GM21786 (cell line): ENCODE results near the gene ZNF578.
"Not testable (repeated sequence)": the region's sequence is repeated elsewhere in the genome, so short reads cannot be mapped to it uniquely, and the experiment has no call there.

ENCODE experiments used
- ATAC-seq: cut with Tn5 transposase; IDR thresholded peaks from one replicate; pipeline ENCODE4 v1.9.1; 2021; ENCODE audit not compliant: unreplicated experiment

ZNF578 gene

GRCh38 chr19:52507266-52507665 lies 53.9 kb downstream of the ZNF578 start:
- no peak for ATAC-seq

DNA sequence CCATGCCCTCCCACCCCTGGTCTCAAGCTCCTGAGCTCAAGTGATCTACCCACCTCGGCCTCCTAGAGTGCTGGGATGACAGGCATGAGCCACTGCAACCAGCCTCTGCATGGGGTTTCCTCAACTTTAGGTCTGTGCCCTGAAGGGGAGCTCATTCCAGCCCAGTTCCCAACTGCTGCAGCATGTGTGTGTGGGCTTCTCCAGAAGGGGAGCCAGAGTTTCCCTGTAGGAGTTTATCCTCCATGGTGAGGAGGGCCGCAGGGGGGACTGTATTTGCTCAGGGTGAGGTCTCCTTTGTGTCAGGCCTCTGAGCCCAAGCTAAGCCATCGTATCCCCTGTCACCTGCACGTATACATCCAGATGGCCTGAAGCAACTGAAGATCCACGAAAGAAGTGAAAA lies 62.8 kb downstream of the ZNF578 start:
- no peak for ATAC-seq

DNA sequence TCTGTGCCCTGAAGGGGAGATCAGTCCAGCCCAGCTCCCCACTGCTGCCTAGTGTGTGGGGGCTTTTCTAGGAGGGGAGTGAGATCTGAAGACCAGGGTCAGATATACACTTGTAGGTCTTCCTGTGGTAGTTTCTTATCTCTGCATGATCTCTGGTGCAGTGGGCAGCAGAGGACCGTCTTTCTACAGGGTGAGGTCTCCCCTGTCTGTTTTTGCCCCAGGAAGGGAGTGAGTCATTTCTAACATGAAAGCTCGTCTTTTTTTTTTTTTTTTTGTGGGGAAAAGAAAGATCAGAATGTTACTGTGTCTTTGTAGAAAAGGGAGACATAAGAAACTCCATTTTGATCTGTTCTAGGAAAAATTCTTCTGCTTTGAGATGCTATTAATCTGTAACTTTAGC lies 65.3 kb downstream of the ZNF578 start:
- no peak for ATAC-seq

- not testable (repeated sequence) for ATAC-seq
Observed at GRCh38 chr19:52519175-52519574, 65.8 kb downstream of the ZNF578 start.

DNA sequence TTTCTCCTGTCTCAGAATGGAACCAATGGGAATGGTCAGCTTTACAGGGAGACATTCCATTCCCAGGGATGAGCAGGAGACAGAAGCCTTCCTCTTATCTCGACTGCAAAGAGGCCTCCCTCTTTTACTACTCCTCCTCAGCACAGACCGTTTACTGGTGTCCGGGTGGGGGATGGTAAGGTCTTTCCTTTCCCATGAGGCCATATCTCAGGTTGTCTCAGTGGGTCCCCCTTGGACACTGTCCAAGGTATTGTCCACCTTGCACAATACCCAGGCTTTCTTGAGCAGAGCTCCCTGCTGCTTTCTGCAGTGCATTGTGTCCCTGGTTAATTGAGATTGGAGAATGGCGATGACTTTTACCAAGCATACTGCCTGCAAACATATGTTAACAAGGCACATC lies 66.7 kb downstream of the ZNF578 start:
- no peak for ATAC-seq

GRCh38 chr19:52522551-52522950 lies 69.2 kb downstream of the ZNF578 start:
- no peak for ATAC-seq

DNA sequence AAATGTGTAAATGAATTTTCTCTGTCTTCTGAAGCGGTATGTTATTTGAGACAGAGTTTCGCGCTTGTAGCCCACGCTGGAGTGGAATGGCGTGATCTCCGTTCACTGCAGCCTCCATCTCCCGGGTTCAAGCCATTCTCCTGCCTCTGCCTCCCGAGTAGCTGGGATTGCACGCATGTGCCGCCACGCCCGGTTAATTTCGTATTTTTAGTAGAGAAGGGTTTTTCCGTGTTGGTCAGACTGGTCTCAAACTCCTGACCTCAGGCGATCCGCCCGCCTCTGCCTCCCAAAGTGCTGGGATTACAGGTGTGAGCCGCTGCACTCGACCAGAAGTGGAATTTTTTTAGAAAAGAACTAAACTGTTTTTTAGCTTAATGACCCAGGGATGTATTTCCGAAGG lies 70.7 kb downstream of the ZNF578 start:
- no peak for ATAC-seq

DNA sequence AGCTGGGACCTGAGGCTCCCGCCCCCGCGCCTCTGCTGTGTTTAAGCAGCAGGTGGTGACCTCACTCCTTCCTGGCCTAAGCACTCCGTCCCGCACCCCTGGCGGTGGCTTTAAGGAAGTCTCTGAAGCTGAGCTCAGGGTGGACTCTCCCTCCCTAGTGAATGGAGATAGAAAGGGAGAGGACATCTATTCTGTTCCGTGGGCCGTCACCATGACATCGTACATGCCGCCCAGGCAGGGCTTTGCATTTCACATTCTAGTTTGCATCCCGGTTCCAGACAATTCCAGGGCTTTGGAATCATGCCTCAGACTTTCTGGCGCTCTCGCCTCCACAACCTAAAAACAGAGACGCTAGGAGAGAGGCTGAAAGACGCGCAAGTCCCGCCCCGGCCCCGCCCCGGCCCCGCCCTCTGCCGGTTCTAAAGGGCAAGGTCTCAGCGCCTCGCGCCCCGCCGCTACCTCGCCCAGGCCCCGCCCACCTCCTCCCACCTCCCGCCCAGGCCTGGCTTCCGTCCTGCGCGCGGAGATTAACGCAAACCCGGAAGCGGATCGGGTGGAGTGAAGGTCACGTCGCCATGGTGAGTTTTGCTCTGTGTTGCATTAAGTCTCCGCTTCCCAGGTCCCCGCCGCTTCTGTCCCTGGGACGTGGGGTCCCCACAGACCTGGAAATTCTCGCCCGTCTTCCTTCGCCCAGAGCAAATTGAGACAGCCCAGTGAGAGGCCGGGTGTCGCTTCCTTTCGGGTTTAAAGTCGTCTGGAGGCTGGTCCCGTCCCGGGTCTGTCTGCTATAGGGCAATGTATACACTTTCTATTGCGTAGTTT lies 74.0 kb downstream of the ZNF578 start, which contains the start of gene ZNF808:
Gene ZNF808 (plus strand): TSS at position 535 of the 822 bp plus-strand sequence. CDS start 15,617 bp downstream, outside the sequence.
- peak; percentile 83 for ATAC-seq

DNA sequence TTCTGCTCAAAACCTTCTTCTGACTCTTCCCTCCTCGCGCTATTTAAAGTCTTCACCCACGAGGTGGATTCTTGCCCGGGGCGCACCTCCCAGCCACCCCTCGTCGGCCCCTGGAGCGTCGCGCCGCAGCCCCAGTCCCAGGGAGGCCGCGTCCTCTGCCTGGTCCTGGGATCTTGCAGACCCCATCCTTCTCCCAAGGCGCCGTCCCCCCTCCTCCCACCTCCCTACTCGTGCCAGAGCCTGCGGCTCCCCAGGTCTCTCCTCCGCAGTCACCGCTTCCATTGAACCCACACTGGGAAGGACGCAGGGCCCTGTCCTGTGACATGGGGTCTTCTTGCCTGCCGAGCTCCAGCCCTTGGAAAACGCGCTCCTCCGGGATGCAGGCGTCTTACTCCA lies 74.6 kb downstream of the ZNF578 start:
- peak; percentile 8 for ATAC-seq

GRCh38 chr19:52532480-52532879 lies 79.1 kb downstream of the ZNF578 start:
- no peak for ATAC-seq

- ATAC-seq, result no peak
Observed at GRCh38 chr19:52533901-52534300, 80.5 kb downstream of the ZNF578 start.

DNA sequence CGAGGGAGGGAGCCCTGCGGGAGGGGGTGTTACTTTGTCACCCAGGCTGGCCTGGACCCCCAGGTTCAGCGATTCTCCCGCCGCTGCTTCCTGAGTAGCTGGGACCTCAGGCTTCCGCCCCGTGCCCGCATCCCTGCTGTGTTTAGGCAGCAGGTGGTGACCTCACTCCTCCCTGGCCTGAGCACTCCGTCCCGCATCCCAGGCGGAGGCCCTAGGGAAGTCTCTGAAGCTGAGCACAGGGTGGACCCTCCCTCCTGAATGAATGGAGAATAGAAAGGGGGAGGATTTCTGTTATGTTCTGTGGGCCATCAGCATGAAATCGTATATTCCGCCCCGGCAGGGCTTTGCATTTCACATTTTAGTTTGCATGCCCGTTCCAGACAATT lies 82.0 kb downstream of the ZNF578 start:
- ATAC-seq, result not testable (repeated sequence)

- peak; percentile 85 for ATAC-seq
Observed at GRCh38 chr19:52535771-52536447, 82.6 kb downstream of the ZNF578 start.

DNA sequence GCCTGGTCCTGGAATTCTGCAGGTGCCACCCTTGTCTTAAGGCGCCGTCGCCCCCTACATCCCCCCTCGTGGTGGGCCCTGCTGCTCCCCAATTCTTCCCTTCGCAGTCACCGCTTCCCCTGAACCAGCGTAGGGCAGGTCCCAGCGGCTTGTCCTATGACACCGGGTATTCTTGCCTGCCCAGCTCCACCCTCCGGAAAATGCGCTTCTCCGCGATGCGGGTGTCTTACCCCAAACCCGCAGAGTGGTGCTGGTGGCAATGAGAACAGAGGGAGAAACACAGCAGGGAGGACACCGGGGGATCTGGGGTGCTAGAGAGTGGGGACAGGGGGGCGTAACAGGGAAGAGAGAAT lies 83.1 kb downstream of the ZNF578 start:
- no peak for ATAC-seq

DNA sequence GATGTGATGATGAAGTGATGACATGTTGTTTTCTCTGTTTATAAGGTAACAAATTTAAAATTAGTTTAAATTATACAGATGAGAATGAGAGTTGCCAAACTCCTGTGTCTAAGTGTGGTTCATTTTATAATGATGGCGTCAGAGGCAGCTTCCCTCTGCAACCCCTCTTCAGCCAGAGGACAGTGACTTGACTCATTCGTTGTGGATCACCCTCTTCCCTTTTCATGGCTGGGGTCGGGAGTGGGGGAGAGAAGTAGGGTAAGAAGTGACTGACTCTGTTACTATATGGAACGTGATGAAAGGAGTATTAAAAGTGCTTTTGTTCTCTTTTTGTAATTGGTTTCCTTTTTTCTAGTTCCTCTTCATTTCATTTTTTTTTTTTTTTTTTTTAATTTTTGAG lies 85.5 kb downstream of the ZNF578 start:
- not testable (repeated sequence) for ATAC-seq

DNA sequence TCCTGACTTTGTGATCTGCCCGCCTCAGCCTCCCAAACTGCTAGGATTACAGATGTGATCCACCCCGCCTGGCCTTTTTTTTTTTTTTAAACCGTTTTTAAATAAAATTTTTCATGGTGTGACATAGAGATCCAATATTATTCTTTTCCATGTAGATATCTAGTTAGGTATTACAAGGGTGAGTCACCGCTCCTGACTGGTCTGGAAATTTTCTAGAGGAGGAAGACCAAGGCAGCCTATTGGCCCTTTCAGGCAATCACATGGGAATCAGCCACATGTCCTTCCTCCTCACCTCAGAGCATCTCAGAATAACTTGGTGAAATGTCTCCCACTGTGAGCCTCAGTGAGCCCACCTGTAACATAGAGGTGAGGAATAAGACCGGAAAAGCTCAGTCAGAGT lies 87.8 kb downstream of the ZNF578 start:
- ATAC-seq, result not testable (repeated sequence)

- ATAC-seq, result no peak
Observed at GRCh38 chr19:52541608-52542007, 88.3 kb downstream of the ZNF578 start.

GRCh38 chr19:52542541-52542940 lies 89.2 kb downstream of the ZNF578 start:
- not testable (repeated sequence) for ATAC-seq

GRCh38 chr19:52542984-52543664 lies 89.8 kb downstream of the ZNF578 start:
- peak; percentile 45 for ATAC-seq

- ATAC-seq, result no peak
Observed at GRCh38 chr19:52554216-52554971, 101.0 kb downstream of the ZNF578 start.
